Activated T-helper 17 cell treated with anti-CD3 and anti-CD28 coated beads, Interleukin-2, amount 50 U/mL, for 72 hours (primary cell): ENCODE results near the gene PLS3. TPM values are rescaled to one million over a fixed set of nuclear protein-coding genes. Genes with fewer than 3 reads are reported as not detected.

Experiments used
- ATAC-seq: fragments of 150-1000 bp; cut with Tn5 transposase; replicated peaks from 2 replicates; pipeline ENCODE4 v1.10.0; 2021; ENCODE audit warnings: mild to moderate bottlenecking, moderate library complexity
- H3K27ac Mint-ChIP-seq: one replicate; pipeline ENCODE4 v1.8.0; 2022; ENCODE audit warnings: mixed read lengths
- H3K27me3 Mint-ChIP-seq: one replicate; pipeline ENCODE4 v1.8.0; 2022; ENCODE audit warnings: mixed read lengths
- H3K36me3 Mint-ChIP-seq: one replicate; pipeline ENCODE4 v1.8.0; 2022; ENCODE audit warnings: low read depth, mild to moderate bottlenecking, mixed read lengths
- H3K4me1 Mint-ChIP-seq: one replicate; pipeline ENCODE4 v1.8.0; 2022; ENCODE audit warnings: mixed read lengths
- H3K4me3 Mint-ChIP-seq: one replicate; pipeline ENCODE4 v1.8.0; 2022; ENCODE audit warnings: mild to moderate bottlenecking, mixed read lengths
- H3K9me3 Mint-ChIP-seq: one replicate; pipeline ENCODE4 v1.8.0; 2022; ENCODE audit warnings: mixed read lengths
- total RNA-seq, 2 donors: library from RNA; stranded (reverse); gene quantifications; one replicate each; pipeline ENCODE4 v1.2.3, GENCODE V29; 2022

The PLS3 gene
- total RNA-seq, 2 donors from 2014 or later: 0.65 TPM; not detected in 1

- Mint-ChIP-seq H3K36me3 (no peaks in the 10 kb centered on the region), H3K27ac (no peak overlapping the region), H3K4me1 (no peaks in the 10 kb centered on the region), H3K9me3 (no peaks in the 10 kb centered on the region), H3K27me3 (no peaks in the 10 kb centered on the region), H3K4me3 (no peak overlapping the region)
- ATAC-seq: no peak
These were observed 21.9 kb downstream of the PLS3 start for GRCh38 chrX:115582616-115583495.

DNA sequence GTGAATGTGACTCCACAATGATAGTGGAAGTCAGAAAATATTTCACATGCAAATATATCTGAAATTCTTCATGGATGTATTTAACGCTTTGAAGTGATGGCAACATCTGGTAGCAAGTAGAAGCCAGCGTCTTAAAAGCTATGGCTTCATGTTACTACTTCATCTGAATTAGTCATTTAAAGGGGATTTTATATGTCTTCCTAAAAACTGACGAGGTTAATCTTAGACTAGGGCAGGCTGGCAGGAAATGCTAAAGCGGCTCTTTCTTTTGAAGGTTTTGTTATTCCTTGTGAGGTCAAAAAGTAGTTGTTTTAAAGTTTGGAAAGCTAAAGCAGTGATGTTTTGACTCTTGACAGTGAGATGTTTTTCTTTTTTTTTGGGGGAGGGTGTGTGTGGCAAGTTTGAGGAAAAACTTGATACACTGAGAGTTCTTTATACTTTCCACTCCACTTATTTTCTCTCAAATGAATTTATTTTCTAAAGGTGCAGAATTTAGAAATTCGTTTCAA is 22.6 kb downstream of the PLS3 start:
- no peak for ATAC-seq
- Mint-ChIP-seq H3K36me3 (no peaks in the 10 kb centered on the region), H3K27me3 (no peaks in the 10 kb centered on the region), H3K9me3 (no peaks in the 10 kb centered on the region), H3K27ac (no peak overlapping the region), H3K4me1 (no peaks in the 10 kb centered on the region), H3K4me3 (no peak overlapping the region)

- Mint-ChIP-seq H3K27ac (no peak overlapping the region), H3K4me3 (no peak overlapping the region), H3K36me3 (no peaks in the 10 kb centered on the region), H3K9me3 (no peaks in the 10 kb centered on the region), H3K4me1 (no peaks in the 10 kb centered on the region), H3K27me3 (no peaks in the 10 kb centered on the region)
- ATAC-seq: peak; percentile 55
These were observed 23.7 kb downstream of the PLS3 start for GRCh38 chrX:115584696-115585095.

- no peak for ATAC-seq
- no peaks in the 10 kb centered on the region for H3K4me1 Mint-ChIP-seq
- H3K27me3 Mint-ChIP-seq: no peaks in the 10 kb centered on the region
- no peak overlapping the region for H3K4me3 Mint-ChIP-seq
- no peaks in the 10 kb centered on the region for H3K36me3 Mint-ChIP-seq
- H3K27ac Mint-ChIP-seq: no peak overlapping the region
- no peaks in the 10 kb centered on the region for H3K9me3 Mint-ChIP-seq
These were observed 27.2 kb downstream of the PLS3 start for GRCh38 chrX:115588179-115588578.

- H3K4me3 Mint-ChIP-seq: no peak overlapping the region
- no peak overlapping the region for H3K27ac Mint-ChIP-seq
- H3K36me3 Mint-ChIP-seq: no peaks in the 10 kb centered on the region
- H3K9me3 Mint-ChIP-seq: no peaks in the 10 kb centered on the region
- ATAC-seq: no peak
- no peaks in the 10 kb centered on the region for H3K27me3 Mint-ChIP-seq
- no peaks in the 10 kb centered on the region for H3K4me1 Mint-ChIP-seq
These were observed 28.4 kb downstream of the PLS3 start for GRCh38 chrX:115589419-115589818.

- Mint-ChIP-seq H3K27ac (no peak overlapping the region), H3K4me3 (no peak overlapping the region), H3K27me3 (no peaks in the 10 kb centered on the region), H3K4me1 (no peaks in the 10 kb centered on the region), H3K9me3 (no peaks in the 10 kb centered on the region), H3K36me3 (no peaks in the 10 kb centered on the region)
- no peak for ATAC-seq
These were observed 30.4 kb downstream of the PLS3 start for GRCh38 chrX:115591420-115591819.

DNA sequence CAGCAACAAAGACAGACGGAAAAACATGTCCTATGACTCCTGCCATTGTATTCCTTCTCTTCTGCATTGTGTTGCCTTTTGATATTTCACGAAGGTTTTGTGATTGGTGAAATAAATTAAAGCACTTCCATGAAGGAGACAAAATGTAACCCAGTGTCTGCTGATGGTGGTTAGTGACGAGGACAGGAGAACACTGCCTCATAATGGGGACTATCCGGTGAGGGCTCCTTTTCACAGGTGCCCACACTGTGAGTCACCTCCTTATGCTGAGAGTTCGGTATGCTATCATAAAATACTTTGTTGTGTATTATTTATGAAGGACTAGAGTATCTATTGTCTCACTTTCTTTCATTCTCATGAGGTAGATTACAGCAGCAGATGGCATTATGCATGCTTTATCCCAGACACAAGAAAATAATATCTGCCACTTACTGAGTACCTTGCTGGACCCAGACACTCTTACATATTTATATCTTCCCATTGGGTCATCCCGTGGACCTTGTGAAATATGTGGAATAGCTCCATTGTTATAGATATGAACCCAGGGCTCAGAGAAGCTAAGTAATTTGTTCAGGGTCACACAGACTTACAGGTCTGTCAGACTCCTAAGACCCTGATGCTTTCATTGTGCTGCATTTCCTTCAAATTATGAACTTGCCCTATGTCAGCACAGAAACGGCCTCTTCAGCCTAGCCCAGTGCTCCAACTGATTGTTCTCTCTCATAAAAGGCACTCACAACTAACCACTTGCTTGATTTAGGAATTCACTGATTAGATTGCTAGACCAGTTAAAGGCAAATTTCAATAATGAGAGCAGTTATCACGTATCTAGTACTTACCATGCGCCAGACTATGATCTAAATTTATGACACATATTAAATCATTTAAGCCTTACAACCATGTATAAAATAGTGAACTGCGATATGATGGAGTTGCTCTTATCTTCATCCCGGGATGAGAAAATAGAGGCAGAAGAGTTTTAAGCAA is 31.2 kb downstream of the PLS3 start:
- no peaks in the 10 kb centered on the region for H3K9me3 Mint-ChIP-seq
- ATAC-seq: no peak
- no peaks in the 10 kb centered on the region for H3K27me3 Mint-ChIP-seq
- H3K4me3 Mint-ChIP-seq: no peak overlapping the region
- H3K36me3 Mint-ChIP-seq: no peaks in the 10 kb centered on the region
- no peak overlapping the region for H3K27ac Mint-ChIP-seq
- no peaks in the 10 kb centered on the region for H3K4me1 Mint-ChIP-seq

GRCh38 chrX:115592997-115593734 is 32.2 kb downstream of the PLS3 start:
- no peak for ATAC-seq
- Mint-ChIP-seq H3K36me3 (no peaks in the 10 kb centered on the region), H3K27ac (no peak overlapping the region), H3K27me3 (no peaks in the 10 kb centered on the region), H3K9me3 (no peaks in the 10 kb centered on the region), H3K4me3 (no peak overlapping the region), H3K4me1 (no peaks in the 10 kb centered on the region)

DNA sequence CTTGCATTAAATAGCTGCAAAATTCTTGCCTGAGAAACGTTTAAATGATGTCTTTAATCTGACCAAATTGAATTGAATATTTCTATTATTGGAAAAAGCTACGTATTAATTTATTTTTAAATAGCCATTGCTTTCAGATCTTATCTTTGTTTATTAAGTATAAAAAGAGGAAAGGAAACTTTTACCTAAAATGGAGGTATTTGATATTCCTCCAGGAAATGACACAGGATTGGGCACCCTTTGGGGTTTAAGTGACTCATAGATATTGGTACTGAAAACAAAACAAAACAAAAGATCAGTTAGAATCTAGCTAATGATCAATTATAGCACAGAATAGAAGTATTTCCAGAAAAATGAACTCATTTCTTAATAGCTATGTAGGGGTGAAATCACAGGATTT is 34.1 kb downstream of the PLS3 start:
- no peak for ATAC-seq
- Mint-ChIP-seq H3K9me3 (no peaks in the 10 kb centered on the region), H3K4me1 (no peaks in the 10 kb centered on the region), H3K36me3 (no peaks in the 10 kb centered on the region), H3K27ac (no peak overlapping the region), H3K4me3 (no peak overlapping the region), H3K27me3 (no peaks in the 10 kb centered on the region)

GRCh38 chrX:115598556-115598955 is 37.6 kb downstream of the PLS3 start:
- no peak for ATAC-seq
- no peak overlapping the region for H3K27ac Mint-ChIP-seq
- no peaks in the 10 kb centered on the region for H3K36me3 Mint-ChIP-seq
- no peak overlapping the region for H3K4me3 Mint-ChIP-seq
- no peaks in the 10 kb centered on the region for H3K9me3 Mint-ChIP-seq
- peaks cover 4% of the 10 kb centered on the region for H3K27me3 Mint-ChIP-seq
- H3K4me1 Mint-ChIP-seq: no peaks in the 10 kb centered on the region

- H3K27me3 Mint-ChIP-seq: peaks cover 4% of the 10 kb centered on the region
- H3K9me3 Mint-ChIP-seq: no peaks in the 10 kb centered on the region
- ATAC-seq: no peak
- no peaks in the 10 kb centered on the region for H3K4me1 Mint-ChIP-seq
- no peak overlapping the region for H3K27ac Mint-ChIP-seq
- no peak overlapping the region for H3K4me3 Mint-ChIP-seq
- H3K36me3 Mint-ChIP-seq: no peaks in the 10 kb centered on the region
These were observed 41.3 kb downstream of the PLS3 start for GRCh38 chrX:115602308-115602707.

DNA sequence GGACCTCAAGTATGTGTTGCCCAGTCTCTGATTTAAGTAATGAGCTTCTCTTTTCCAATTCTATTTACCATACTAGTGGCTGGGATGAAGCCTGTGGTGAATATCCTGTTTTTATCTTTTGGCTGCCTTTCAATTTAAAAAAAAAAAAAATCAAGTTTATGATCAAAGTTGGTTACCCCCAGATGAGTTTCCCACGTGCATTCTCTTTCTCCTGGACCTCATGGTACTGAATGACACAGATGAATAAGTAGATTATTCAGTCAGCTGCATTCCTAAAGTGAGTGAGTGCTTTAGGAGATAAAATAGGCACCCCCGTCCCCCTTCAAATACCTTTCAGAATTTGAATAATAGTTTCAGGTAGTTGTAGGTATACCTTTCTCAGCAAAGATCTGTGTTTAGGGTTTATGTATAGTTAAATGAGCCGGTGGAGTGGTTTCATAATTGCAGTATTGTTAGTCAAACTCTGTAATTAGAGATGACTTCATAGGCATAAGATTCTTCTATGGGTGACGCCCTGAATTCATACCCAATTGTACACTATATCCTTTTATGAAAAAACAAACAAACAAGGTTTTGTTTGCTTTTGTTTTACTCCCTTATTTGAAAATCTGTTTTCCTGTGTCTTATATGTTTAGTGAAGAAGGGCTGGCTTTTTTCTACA is 41.9 kb downstream of the PLS3 start:
- no peak overlapping the region for H3K27ac Mint-ChIP-seq
- ATAC-seq: no peak
- H3K4me3 Mint-ChIP-seq: no peak overlapping the region
- no peaks in the 10 kb centered on the region for H3K36me3 Mint-ChIP-seq
- H3K27me3 Mint-ChIP-seq: peaks cover 4% of the 10 kb centered on the region
- H3K9me3 Mint-ChIP-seq: no peaks in the 10 kb centered on the region
- no peaks in the 10 kb centered on the region for H3K4me1 Mint-ChIP-seq

DNA sequence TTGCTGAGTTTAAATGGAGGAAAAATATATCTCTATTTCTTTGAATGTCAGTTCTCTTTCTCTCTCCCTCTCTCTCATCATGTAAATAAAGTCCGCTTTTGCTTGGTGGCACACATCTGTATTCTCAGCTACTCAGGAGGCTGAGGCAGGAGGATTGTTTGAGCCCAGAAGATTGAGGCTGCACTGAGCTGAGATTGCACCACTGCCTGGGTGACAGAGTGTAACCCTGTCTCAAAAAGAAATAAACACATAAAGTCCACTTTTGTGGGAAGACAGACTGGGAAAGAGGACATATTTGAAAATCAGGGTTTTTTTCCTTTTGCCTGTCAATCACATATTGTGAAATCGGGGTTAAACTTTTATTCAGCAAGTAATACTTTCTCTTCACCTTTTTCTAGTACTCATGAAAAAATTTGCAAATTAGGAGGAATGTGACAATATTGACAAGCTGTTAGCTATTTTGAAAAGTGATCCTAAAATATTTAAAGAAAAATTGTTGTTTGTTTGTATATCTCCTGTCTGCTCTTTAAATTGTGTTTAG is 42.6 kb downstream of the PLS3 start:
- no peak overlapping the region for H3K27ac Mint-ChIP-seq
- peaks cover 4% of the 10 kb centered on the region for H3K27me3 Mint-ChIP-seq
- ATAC-seq: no peak
- no peaks in the 10 kb centered on the region for H3K36me3 Mint-ChIP-seq
- no peak overlapping the region for H3K4me3 Mint-ChIP-seq
- no peaks in the 10 kb centered on the region for H3K4me1 Mint-ChIP-seq
- no peaks in the 10 kb centered on the region for H3K9me3 Mint-ChIP-seq
